HEK293 (cell line): ENCODE data around the gene SUN5.

Experiments
- CTCF ChIA-PET: fragments of 350-600 bp; formaldehyde crosslinking; extraction: SDS; loops from one replicate; lab custom pipeline; 2021; ENCODE audit warnings: antibody characterized with exemption; lab: Yijun Ruan, JAX
- POLR2A ChIA-PET: fragments of 300-600 bp; formaldehyde crosslinking; extraction: SDS; loops from one replicate; lab custom pipeline; 2020; ENCODE audit warnings: antibody characterized with exemption, inconsistent platforms; lab: Yijun Ruan, JAX
- H3K27ac ChIP-seq: fragments of 200-500 bp; sonication (Bioruptor generic); 2 replicates; pipeline ENCODE4 v1.5.1; 2014; ENCODE audit warnings: low read depth, low read length, control low read depth, inconsistent platforms; ENCODE audit errors: extremely low read depth
- H3K36me3 ChIP-seq, 2 experiments: fragments of 200-500 bp in 1 of 2; sonication (Bioruptor generic) in 1 of 2; 1 replicate in 1 of 2; 2 replicates in 1 of 2; pipeline ENCODE4 v1.5.1; 2014 to 2017; ENCODE audit warnings: inconsistent platforms in 2 of 2, low read length in 2 of 2; ENCODE audit not compliant: control insufficient read depth in 2 of 2, insufficient read depth in 1 of 2
- H3K4me1 ChIP-seq: fragments of 200-500 bp; sonication (Bioruptor generic); 2 replicates; pipeline ENCODE4 v1.5.1; 2014; ENCODE audit warnings: mild to moderate bottlenecking, low read length, inconsistent platforms; ENCODE audit not compliant: control insufficient read depth, insufficient read depth
- H3K4me3 ChIP-seq: 2 replicates; pipeline ENCODE4 v1.5.1; 2011; ENCODE audit warnings: low read depth, mild to moderate bottlenecking, control low read depth, low read length, moderate library complexity
- H3K9me3 ChIP-seq: fragments of 200-500 bp; sonication (Bioruptor generic); 2 replicates; pipeline ENCODE4 v1.5.1; 2014; ENCODE audit warnings: low read depth, low read length, inconsistent platforms; ENCODE audit not compliant: control insufficient read depth, insufficient read depth
- BCL11A ChIP-seq: fragments of 450-650 bp; formaldehyde crosslinking; IDR thresholded peaks from 2 replicates; pipeline ENCODE4 v1.5.1; 2016; ENCODE audit warnings: low read depth, missing biosample characterization, missing genetic modification characterization
- BCL11B ChIP-seq: fragments of 450-650 bp; formaldehyde crosslinking; IDR thresholded peaks from 2 replicates; pipeline ENCODE4 v1.5.1; 2016; ENCODE audit warnings: low read depth, missing biosample characterization, missing genetic modification characterization
- GLI2 ChIP-seq: fragments of 450-650 bp; formaldehyde crosslinking; IDR thresholded peaks from 2 replicates; pipeline ENCODE4; 2017; ENCODE audit warnings: missing biosample characterization, missing genetic modification characterization, low read depth, borderline replicate concordance
- HIC1 ChIP-seq: fragments of 450-650 bp; formaldehyde crosslinking; IDR thresholded peaks from 2 replicates; pipeline ENCODE4 v1.5.1; 2016; ENCODE audit warnings: missing biosample characterization, missing genetic modification characterization
- KLF9 ChIP-seq: fragments of 450-650 bp; formaldehyde crosslinking; IDR thresholded peaks from 2 replicates; pipeline ENCODE4 v1.5.1; 2016; ENCODE audit warnings: missing biosample characterization, missing genetic modification characterization, low read depth
- PRDM1 ChIP-seq: fragments of 450-650 bp; formaldehyde crosslinking; IDR thresholded peaks from 2 replicates; pipeline ENCODE4; 2016; ENCODE audit warnings: missing biosample characterization, missing genetic modification characterization
- PRDM10 ChIP-seq: fragments of 450-650 bp; formaldehyde crosslinking; IDR thresholded peaks from 2 replicates; pipeline ENCODE4 v1.5.1; 2016; ENCODE audit warnings: missing biosample characterization, missing genetic modification characterization
- SETDB1 ChIP-seq: IDR thresholded peaks from one replicate; pipeline ENCODE4 v1.6.1; 2017; ENCODE audit warnings: mild to moderate bottlenecking, low read length, moderate library complexity, mixed read lengths; ENCODE audit not compliant: insufficient read length
- YY1 ChIP-seq: fragments of 450-650 bp; formaldehyde crosslinking; IDR thresholded peaks from 2 replicates; pipeline ENCODE4 v1.5.1; 2018; ENCODE audit warnings: missing biosample characterization, missing genetic modification characterization
- ZBTB1 ChIP-seq: fragments of 450-650 bp; formaldehyde crosslinking; IDR thresholded peaks from 2 replicates; pipeline ENCODE4 v1.5.1; 2016; ENCODE audit warnings: missing biosample characterization, missing genetic modification characterization
- ZBTB17 ChIP-seq: fragments of 450-650 bp; formaldehyde crosslinking; IDR thresholded peaks from 2 replicates; pipeline ENCODE4 v1.5.1; 2016; ENCODE audit warnings: missing biosample characterization, missing genetic modification characterization
- ZNF112 ChIP-seq: fragments of 450-650 bp; formaldehyde crosslinking; IDR thresholded peaks from 2 replicates; pipeline ENCODE4 v1.5.0; 2017; ENCODE audit warnings: missing biosample characterization, missing genetic modification characterization
- ZNF155 ChIP-seq: fragments of 450-650 bp; formaldehyde crosslinking; IDR thresholded peaks from 2 replicates; pipeline ENCODE4 v1.5.1; 2016; ENCODE audit warnings: missing biosample characterization, missing genetic modification characterization
- ZNF18 ChIP-seq: fragments of 450-650 bp; formaldehyde crosslinking; IDR thresholded peaks from 2 replicates; pipeline ENCODE4 v1.5.1; 2016; ENCODE audit warnings: missing biosample characterization, missing genetic modification characterization
- ZNF202 ChIP-seq: fragments of 450-650 bp; formaldehyde crosslinking; IDR thresholded peaks from 2 replicates; pipeline ENCODE4 v1.5.1; 2016; ENCODE audit warnings: missing biosample characterization, missing genetic modification characterization, borderline replicate concordance
- ZNF280C ChIP-seq: fragments of 450-650 bp; formaldehyde crosslinking; IDR thresholded peaks from 2 replicates; pipeline ENCODE4 v1.5.1; 2016; ENCODE audit warnings: missing biosample characterization, missing genetic modification characterization
- ZNF433 ChIP-seq: fragments of 450-650 bp; formaldehyde crosslinking; IDR thresholded peaks from 2 replicates; pipeline ENCODE4 v1.5.1; 2016; ENCODE audit warnings: missing biosample characterization, missing genetic modification characterization, low read depth
- ZNF488 ChIP-seq: fragments of 450-650 bp; formaldehyde crosslinking; IDR thresholded peaks from 2 replicates; pipeline ENCODE4 v1.5.1; 2016; ENCODE audit warnings: missing biosample characterization, missing genetic modification characterization
- ZNF501 ChIP-seq: fragments of 450-650 bp; formaldehyde crosslinking; IDR thresholded peaks from 2 replicates; pipeline ENCODE4 v1.5.1; 2016; ENCODE audit warnings: missing biosample characterization, missing genetic modification characterization
- ZNF548 ChIP-seq: fragments of 450-650 bp; formaldehyde crosslinking; IDR thresholded peaks from 2 replicates; pipeline ENCODE4 v1.5.1; 2016; ENCODE audit warnings: missing biosample characterization, missing genetic modification characterization
- ZNF555 ChIP-seq: fragments of 450-650 bp; formaldehyde crosslinking; conservative IDR thresholded peaks from 2 replicates; pipeline ENCODE4 v1.5.1; 2017; ENCODE audit warnings: missing biosample characterization, mild to moderate bottlenecking, missing genetic modification characterization, inconsistent platforms
- ZNF658 ChIP-seq: fragments of 450-650 bp; formaldehyde crosslinking; IDR thresholded peaks from 2 replicates; pipeline ENCODE4; 2016; ENCODE audit warnings: missing biosample characterization, missing genetic modification characterization

Gene SUN5

GRCh38 chr20:33030076-33030475, 25.8 kb upstream of the SUN5 start:
- POLR2A ChIA-PET = no interaction called here
- H3K4me1 ChIP-seq = no peaks in the 10 kb centered on the region
- CTCF ChIA-PET = no interaction called here
- no peak overlapping the region for H3K27ac ChIP-seq
- no peak overlapping the region for H3K4me3 ChIP-seq
- TF ChIP-seq GLI2 (no peak), PRDM10 (tag by site-specific recombination) (0 out of 2 replicates have a peak, but pooled peaks have one; percentile 3)
- H3K9me3 ChIP-seq = no peaks in the 10 kb centered on the region
- H3K36me3 ChIP-seq = no peaks in the 10 kb centered on the region

- Histone ChIP-seq H3K4me1 (no peaks in the 10 kb centered on the region), H3K36me3 (no peaks in the 10 kb centered on the region), H3K9me3 (no peaks in the 10 kb centered on the region), H3K27ac (no peak overlapping the region), H3K4me3 (no peak overlapping the region)
- ChIA-PET POLR2A (no interaction called here), CTCF (interaction anchor here (0.6 to 0.7 kb wide), 2 partner anchors 13 to 178 kb away, joined by 3 read pairs; no protein-coding TSS in a partner anchor)
- TF ChIP-seq YY1 (tag by site-specific recombination) = no peak
- TF ChIP-seq ZNF488 (tag by site-specific recombination) = no peak
- TF ChIP-seq ZBTB1 = no peak
- TF ChIP-seq KLF9 (tag by site-specific recombination) = no peak
- TF ChIP-seq ZNF658 (tag by site-specific recombination) = no peak
- no peak for TF ChIP-seq ZNF18 (tag by site-specific recombination)
- TF ChIP-seq ZNF433 = no peak
- no peak for TF ChIP-seq ZNF112 (tag by site-specific recombination)
- no peak for TF ChIP-seq ZNF548 (tag by site-specific recombination)
- no peak for TF ChIP-seq ZNF555 (tag by site-specific recombination)
- TF ChIP-seq PRDM1 (tag by site-specific recombination) = no peak
- no peak for TF ChIP-seq ZBTB17
- no peak for TF ChIP-seq BCL11B (tag by site-specific recombination)
- no peak for TF ChIP-seq ZNF155
- no peak for TF ChIP-seq ZNF501 (tag by site-specific recombination)
- no peak for TF ChIP-seq HIC1
- no peak for TF ChIP-seq ZNF280C (tag by site-specific recombination)
- no peak for TF ChIP-seq SETDB1
- no peak for TF ChIP-seq ZNF202 (tag by site-specific recombination)
- TF ChIP-seq BCL11A = no peak
These were observed 24.6 kb upstream of the SUN5 start for GRCh38 chr20:33028875-33029274.
